ENCODE results near the gene ZBTB33.

The ZBTB33 gene

GRCh38 chrX:120269373-120270035, 18.9 kb downstream of the ZBTB33 start:
- no peak for DNase-seq

GRCh38 chrX:120270567-120270966, 20.0 kb downstream of the ZBTB33 start:
- DNase-seq, result no peak

- DNase-seq, result no peak
Observed at GRCh38 chrX:120271218-120271617, 20.6 kb downstream of the ZBTB33 start.

DNA sequence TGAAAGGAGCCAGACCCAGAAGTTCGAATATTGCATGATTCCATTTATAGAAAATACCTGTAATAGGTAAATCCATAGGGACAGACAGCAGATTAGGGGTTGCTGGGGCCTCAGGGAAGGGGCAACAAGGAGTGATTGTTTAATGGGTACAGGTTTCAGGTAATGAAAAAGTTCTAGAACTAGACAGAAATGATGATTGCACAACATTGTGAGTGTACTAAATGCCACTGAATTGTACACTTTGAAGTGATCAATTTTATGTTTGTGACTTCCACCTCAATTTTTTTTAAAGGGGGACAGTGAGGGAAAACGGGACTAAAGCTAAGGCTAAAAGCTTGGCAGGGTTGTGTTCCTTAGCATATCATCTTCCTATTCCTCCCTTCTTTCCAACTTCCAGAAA, 23.5 kb downstream of the ZBTB33 start:
- no peak for DNase-seq

DNA sequence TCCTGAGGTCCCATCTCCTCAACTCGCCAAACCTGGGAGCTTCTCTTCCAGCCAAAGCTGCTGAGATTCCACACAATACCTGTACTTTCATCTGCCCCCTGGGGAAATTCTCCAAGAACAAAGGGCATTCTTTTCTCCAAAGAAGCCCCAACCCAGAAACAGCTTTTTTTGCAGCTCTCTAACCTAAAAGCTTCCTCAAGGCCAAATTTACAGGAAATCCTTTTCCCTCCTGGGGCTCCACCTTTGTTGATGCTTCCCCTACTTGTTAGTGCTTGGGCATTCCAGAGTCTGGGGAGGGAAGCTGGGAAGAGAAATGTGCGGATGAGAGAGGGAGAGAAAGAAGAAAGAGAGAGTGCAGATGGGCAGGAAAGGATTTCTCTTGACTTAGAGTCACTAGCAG, 24.3 kb downstream of the ZBTB33 start:
- DNase-seq, result no peak

GRCh38 chrX:120281021-120281624, 30.5 kb downstream of the ZBTB33 start:
- DNase-seq, result no peak

DNA sequence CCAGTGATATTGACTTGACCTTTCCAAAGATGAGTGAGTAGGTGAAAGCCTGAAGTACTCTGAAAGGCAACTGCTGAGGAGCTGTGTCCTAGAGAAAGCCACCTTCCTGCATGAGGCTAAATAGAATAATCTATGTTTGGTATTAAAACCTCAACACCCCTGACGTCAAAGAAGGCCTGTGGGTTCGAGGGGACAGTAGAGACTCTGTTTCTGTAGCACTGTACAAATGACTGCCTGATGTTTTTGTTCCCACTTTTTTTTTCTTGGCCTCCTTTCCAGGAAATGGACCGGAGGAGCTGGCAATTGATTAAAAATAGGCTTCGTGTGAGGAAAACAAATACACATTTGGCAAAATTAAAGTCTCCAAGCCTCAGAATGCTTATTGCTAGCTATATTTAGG, 31.1 kb downstream of the ZBTB33 start:
- no peak for DNase-seq

GRCh38 chrX:120282697-120283096, 32.1 kb downstream of the ZBTB33 start:
- no peak for DNase-seq

GRCh38 chrX:120286733-120287512, 36.3 kb downstream of the ZBTB33 start:
- DNase-seq, result no peak

- no peak for DNase-seq
Observed at GRCh38 chrX:120287513-120288112, 37.0 kb downstream of the ZBTB33 start.

- DNase-seq, result no peak
Observed at GRCh38 chrX:120290107-120290506, 39.5 kb downstream of the ZBTB33 start.

- no peak for DNase-seq
Observed at GRCh38 chrX:120291211-120291610, 40.6 kb downstream of the ZBTB33 start.

DNA sequence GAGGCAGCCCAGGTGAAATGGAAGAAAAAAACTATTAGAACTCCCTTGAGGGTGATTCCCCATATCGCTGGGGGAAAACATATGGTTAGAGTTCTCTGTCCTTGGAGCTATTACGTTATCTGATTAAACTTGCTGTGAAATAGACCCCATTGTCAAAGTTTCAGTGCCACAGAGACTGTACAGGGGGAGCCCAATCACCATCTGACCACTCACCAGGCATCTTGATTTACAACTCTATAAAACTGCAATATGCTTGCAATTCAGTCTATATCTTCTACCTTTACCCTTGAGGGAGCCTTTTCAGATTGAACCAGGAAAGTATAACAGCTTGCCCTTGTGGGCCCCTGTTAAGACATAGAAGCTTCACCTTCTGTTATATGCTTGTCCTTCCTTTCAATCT, 42.4 kb downstream of the ZBTB33 start:
- DNase-seq, result peak; percentile 5

DNA sequence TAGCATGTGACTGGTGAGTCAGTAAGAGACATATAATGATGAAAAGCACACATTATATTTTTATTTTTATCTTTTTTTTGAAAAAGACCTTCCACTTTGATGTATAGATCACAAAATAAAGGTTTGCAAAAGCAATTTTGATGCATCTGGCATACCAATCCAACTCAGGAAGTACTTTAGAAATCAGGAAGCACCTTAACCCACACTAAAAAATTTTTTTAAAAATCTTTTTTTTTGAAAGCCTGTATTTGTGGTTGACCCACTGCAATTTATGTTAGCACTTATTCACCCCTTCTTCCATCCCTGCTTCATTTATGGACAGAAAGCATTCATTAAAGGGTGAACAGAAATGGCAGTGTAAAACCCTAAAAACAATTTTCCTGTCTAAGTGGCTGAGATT, 44.0 kb downstream of the ZBTB33 start:
- DNase-seq, result no peak

DNA sequence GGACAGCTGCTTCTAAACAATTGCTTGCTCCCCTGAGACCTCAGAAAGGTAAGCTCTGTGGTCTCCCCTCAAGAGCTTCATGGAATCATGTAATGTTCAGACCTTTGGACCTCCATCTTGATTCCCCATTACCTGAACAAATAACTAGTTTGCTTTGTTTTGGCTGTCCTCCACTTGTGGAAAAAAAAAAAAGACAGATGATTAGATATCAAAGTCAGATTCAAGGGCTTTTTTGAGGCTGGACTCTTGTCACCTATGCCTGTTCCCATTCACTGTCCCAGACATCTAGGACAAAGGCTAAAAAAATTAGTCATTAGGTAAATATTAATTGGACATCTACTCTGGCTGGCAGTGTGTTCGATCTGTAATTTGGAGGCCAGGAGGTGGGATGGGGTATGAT, 47.3 kb downstream of the ZBTB33 start:
- DNase-seq, result no peak

GRCh38 chrX:120299928-120300327, 49.3 kb downstream of the ZBTB33 start:
- no peak for DNase-seq

DNA sequence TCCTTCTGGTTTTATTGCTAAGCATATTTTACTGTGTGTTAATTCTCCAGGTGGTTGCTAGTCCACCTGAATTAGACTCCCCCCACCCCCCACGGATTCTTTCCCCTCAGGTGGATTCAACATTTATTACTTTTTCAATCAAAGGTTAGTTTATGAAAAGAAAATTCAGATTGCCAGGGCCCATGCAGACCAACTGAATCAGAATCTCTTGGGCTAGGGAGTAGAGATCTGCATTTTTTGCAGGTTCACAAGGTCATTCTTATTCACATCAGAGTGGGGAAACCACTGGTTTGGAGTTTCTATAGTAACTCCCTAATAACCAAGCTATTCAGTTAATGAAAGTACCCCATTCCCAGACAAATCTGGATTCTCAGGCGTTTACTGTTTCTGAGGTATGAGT, 50.9 kb downstream of the ZBTB33 start:
- no peak for DNase-seq

DNA sequence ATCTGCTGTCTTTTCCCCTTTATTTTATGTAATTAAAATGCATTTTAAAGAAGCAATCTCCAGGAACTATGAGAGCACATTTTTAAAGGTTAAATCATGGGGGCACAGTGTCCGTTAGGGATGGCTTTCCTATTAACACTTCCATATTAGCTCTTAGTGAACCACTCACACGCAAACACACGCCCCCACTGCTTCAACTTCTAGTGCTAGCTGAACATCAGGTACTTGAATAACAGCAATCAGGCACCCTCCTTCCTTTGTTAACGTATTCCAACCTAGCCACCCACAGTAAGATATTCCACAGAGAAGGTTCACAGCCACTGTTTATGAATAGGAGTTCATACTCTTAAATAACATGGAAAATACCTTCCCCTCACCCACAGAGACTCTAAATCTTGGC, 51.3 kb downstream of the ZBTB33 start:
- DNase-seq, result no peak

- no peak for DNase-seq
Observed at GRCh38 chrX:120302434-120302833, 51.8 kb downstream of the ZBTB33 start.

GRCh38 chrX:120304256-120304655, 53.6 kb downstream of the ZBTB33 start:
- no peak for DNase-seq

DNA sequence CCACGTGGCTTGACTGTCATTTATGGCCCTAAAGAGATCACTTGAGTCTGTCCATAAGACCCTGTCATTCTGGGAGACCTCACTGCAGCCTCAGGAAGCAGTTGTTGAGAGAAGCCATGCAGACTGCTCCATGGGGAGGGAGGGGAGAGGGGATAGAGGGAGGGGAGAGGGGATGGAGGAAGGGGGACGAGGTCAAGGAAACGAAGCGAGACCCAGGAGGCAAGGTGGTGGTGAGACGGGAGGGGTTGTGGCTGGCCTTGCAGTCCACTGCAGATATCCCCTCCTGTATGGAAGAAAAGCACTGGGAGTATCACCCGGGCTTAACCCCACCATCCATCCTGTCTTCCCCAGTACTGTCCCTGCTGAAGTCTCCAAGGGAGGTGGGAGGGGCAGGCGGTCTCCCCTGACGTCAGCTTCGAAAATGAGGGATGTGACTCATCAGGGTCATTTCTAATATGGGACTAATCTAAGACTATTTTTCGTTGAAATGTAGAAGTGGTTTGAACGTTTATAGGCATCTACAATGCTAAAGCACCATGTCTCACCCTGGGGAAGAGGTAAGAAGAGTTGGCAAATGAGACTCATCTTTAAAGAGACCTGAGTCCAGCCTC, 55.0 kb downstream of the ZBTB33 start:
- DNase-seq, result no peak

DNA sequence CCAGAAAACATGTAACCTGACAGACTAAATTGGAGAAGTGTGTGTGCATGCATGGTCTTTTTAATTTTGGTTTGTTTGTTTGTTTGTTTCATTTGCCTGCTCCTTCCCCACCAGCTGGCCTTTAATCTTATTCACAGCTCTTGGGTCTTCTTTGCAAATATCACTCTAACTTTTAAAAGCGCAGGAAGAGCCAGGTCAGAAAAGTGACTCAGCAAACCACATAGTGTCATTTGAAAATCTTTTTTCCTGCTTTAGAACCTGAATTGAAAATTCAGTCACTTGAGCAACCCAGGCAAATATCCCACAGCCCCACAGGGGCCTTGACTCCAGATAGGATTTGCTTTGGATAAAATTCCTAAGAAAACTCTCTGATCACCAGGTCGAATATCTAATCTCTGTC, 56.0 kb downstream of the ZBTB33 start:
- no peak for DNase-seq

All from NCI-H2171 (cell line).